Brain microvascular endothelial cell (primary cell): ENCODE results near the gene KLK1.

Experiments used
- DNase-seq: peaks from one replicate; pipeline ENCODE4 v3.0.0-alpha.2; 2020
- H3K27ac ChIP-seq: fragments of 250-450 bp; sonication (Bioruptor Pico); 2 replicates; pipeline ENCODE4 v1.5.1; 2020; ENCODE audit warnings: mild to moderate bottlenecking, moderate library complexity
- H3K27me3 ChIP-seq: fragments of 250-450 bp; sonication (Bioruptor Pico); replicated peaks from 2 replicates; pipeline ENCODE4 v1.5.1; 2020; ENCODE audit warnings: mild to moderate bottlenecking
- H3K36me3 ChIP-seq: fragments of 250-450 bp; sonication (Bioruptor Pico); replicated peaks from 2 replicates; pipeline ENCODE4 v1.5.1; 2020; ENCODE audit warnings: mild to moderate bottlenecking
- H3K4me3 ChIP-seq: 2 replicates; pipeline ENCODE4 v1.5.1; 2011; ENCODE audit warnings: low read depth, mild to moderate bottlenecking, control low read depth, low read length, moderate library complexity
- in situ Hi-C: cut with HindIII; loops from 2 replicates; pipeline ENCODE4 v1.10.0; 2017; ENCODE audit warnings: low sequenced_read_pairs, low pct_ligation_motif_present
- TF ChIP-seq, protein P1 (sequence below): IDR thresholded peaks from 2 replicates; pipeline ENCODE4 v1.5.1; 2011; ENCODE audit warnings: low read depth, mild to moderate bottlenecking, moderate library complexity, low read length, control low read depth, inconsistent platforms; ENCODE audit errors: missing control alignments

Gene KLK1

DNA sequence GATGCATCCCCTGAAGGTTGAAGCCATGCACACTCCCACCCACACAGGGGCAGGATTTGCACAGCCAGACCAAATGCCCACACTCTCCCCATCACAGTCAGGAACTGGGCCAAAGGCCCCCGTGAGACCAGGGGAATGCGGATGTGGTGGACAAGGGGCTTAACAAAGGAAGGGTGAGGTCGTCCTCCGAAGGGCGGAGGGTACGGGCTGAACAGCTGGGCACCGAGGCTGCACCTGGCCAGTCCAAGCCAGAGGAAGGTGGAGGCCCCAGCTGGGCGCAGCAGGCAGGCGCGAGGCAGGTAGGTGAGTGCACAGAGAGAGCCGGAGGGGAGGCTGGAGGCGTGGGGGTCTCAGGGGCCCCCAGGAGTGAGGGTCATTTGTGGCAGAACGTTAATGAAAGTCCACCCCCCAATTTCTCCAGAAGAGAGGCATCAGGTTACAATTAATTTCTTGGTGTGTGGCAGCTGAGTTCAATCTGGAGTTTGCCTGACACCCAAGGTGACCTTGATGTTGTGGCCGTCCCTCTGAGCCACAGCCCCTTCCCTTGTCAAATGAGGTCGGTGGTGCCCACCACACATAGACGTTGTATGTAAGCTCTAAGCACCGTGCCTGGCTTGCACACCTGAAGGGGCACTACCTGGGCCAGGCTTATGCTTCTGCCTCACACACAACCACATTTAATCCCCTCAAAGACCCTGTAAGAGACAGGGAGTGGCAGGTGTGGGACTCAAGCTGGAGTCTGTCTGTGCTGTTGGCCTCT is 6.9 kb upstream of the KLK1 start:
- Histone ChIP-seq H3K4me3 (no peak overlapping the region), H3K27ac (no peak overlapping the region), H3K36me3 (no peaks in the 10 kb centered on the region), H3K27me3 (no peaks in the 10 kb centered on the region)
- TF ChIP-seq, protein P1, sequence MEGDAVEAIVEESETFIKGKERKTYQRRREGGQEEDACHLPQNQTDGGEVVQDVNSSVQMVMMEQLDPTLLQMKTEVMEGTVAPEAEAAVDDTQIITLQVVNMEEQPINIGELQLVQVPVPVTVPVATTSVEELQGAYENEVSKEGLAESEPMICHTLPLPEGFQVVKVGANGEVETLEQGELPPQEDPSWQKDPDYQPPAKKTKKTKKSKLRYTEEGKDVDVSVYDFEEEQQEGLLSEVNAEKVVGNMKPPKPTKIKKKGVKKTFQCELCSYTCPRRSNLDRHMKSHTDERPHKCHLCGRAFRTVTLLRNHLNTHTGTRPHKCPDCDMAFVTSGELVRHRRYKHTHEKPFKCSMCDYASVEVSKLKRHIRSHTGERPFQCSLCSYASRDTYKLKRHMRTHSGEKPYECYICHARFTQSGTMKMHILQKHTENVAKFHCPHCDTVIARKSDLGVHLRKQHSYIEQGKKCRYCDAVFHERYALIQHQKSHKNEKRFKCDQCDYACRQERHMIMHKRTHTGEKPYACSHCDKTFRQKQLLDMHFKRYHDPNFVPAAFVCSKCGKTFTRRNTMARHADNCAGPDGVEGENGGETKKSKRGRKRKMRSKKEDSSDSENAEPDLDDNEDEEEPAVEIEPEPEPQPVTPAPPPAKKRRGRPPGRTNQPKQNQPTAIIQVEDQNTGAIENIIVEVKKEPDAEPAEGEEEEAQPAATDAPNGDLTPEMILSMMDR: no peak
- in situ Hi-C loops: no loop called here
- DNase-seq: no peak

DNA sequence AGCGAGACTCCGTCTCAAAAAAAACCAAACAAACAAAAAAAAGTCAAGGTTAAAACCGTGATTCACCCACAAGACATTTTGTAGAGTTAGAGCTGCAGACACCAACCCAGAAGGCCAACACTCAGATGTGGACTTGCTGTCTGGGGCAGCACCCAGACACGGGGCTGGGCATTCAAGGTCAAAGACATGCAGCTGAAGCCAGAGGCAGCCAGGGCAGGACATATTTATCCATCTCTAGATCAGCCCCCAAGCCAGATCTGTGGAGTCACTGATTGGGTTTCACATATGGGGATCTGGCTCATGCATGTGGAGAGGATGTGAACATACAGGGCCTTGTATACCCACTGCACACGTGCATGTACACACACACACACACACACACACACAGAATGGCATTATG is 6.2 kb upstream of the KLK1 start:
- no peak for DNase-seq
- H3K4me3 ChIP-seq: no peak overlapping the region
- H3K27ac ChIP-seq: no peak overlapping the region
- in situ Hi-C loops: no loop called here
- H3K27me3 ChIP-seq: no peaks in the 10 kb centered on the region
- no peaks in the 10 kb centered on the region for H3K36me3 ChIP-seq
- TF ChIP-seq, protein P1: no peak

DNA sequence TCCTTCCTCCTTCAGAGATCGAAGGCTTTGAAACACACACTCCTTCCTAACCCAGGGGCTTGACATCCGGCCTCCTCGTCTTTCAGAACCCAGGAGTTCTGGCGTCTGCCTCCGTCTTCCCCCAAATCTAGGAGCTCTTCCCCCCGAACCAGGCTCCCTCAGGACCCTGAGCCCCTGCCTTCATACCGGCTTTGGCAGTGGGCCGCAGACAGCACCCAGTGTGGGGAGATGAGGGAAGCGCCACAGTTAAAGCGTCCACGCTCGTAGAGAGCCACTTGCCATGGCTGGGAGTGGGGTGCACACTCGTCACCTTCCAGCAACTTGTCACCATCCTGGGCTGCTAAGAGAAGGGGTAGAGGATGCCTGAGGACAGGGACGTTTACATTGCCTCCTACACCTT is 3.9 kb upstream of the KLK1 start:
- no peaks in the 10 kb centered on the region for H3K36me3 ChIP-seq
- H3K27ac ChIP-seq: no peak overlapping the region
- H3K27me3 ChIP-seq: no peaks in the 10 kb centered on the region
- TF ChIP-seq, protein P1: no peak
- DNase-seq: no peak
- H3K4me3 ChIP-seq: no peak overlapping the region
- in situ Hi-C loops: no loop called here

DNA sequence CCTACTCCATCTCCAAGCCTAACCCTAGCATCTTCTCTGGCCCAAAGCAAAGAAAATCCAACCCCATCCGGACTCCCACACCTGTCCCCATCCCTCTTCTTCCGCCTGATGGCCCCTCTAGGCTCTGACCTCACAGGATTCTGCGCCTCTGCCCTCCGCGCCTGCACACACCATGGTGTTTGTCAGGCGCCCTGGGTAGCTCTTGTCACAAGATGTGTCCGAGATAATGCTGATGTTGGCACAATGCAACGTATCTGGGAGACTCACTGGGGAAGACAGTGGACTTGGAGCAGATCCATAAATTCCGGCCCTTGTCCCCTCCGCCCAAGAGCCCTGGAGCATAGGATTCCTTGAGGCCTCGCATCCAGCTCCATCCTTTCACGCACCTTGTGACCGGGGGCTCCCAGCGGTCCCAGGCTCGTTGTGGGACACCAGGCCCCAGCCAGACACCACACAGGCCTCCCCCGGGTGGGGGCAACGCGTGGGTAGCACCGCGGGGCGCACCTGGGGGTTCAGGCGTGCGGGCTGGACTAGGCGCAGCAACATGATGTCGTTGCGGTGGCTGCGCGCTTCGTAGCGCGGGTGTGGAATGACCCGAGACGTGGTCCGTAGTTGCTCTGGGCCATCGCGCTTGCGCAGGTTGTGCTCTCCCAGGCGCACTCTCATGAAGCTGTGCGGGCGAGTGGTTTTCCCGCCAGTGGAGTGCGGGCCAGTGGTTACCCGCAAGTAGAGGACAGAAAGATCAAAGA is 3.1 kb upstream of the KLK1 start:
- Histone ChIP-seq H3K27me3 (peaks cover under 1% of the 10 kb centered on the region), H3K4me3 (no peak overlapping the region), H3K36me3 (no peaks in the 10 kb centered on the region), H3K27ac (no peak overlapping the region)
- TF ChIP-seq, protein P1: no peak
- no peak for DNase-seq
- in situ Hi-C loops: no loop called here

DNA sequence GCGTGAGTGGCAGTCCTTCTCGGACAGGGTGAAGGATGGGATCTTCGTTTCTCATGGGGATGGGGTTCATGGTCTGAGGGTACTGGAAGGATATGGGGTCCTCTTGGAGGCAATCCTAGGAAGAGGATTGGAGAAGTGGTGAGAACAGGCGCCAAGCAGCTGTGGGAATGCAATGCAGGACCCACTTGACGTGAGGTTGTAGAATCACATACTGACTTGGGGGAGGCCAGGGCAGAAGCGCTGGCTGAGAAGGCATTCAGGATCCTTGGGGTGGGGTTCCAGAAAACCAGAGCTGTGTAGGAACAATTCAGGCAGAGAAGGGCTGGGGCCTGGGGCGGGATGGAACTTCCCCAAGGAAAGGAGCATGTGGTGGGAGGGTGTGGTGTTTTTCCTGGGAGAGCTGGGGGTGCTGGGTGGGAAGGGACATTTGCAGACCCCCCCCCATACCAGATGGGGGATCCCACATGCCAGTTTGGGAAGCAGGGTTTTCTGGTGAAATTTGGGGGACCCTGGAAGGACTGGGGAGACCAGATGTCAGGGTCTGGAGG is 852 bp downstream of the KLK1 start:
- H3K36me3 ChIP-seq: no peaks in the 10 kb centered on the region
- H3K27me3 ChIP-seq: peaks cover 19% of the 10 kb centered on the region
- no peak overlapping the region for H3K27ac ChIP-seq
- no peak overlapping the region for H3K4me3 ChIP-seq
- TF ChIP-seq, protein P1: no peak
- DNase-seq: no peak
- in situ Hi-C loops: no loop called here
